ENCODE results near the gene FXN.
"Not testable (repeated sequence)": the region's sequence is repeated elsewhere in the genome, so short reads cannot be mapped to it uniquely, and the experiment has no call there.

The FXN gene

GRCh38 chr9:69027355-69028097, 8.0 kb upstream of the FXN start:
- DNase-seq = no peak

GRCh38 chr9:69028754-69029153, 6.8 kb upstream of the FXN start:
- DNase-seq = peak; percentile 29

GRCh38 chr9:69029535-69029934, 6.0 kb upstream of the FXN start:
- DNase-seq = no peak

- no peak for DNase-seq
Measured at GRCh38 chr9:69030851-69031645, 4.5 kb upstream of the FXN start.

- DNase-seq = no peak
Measured at GRCh38 chr9:69034071-69034470, 1.5 kb upstream of the FXN start.

GRCh38 chr9:69036309-69036708, 757 bp downstream of the FXN start:
- no peak for DNase-seq

GRCh38 chr9:69036799-69037198, 1.2 kb downstream of the FXN start:
- no peak for DNase-seq

GRCh38 chr9:69040646-69041045, 5.1 kb downstream of the FXN start:
- DNase-seq = no peak

GRCh38 chr9:69044240-69045219, 9.0 kb downstream of the FXN start:
- DNase-seq = no peak

GRCh38 chr9:69045821-69046220, 10.3 kb downstream of the FXN start:
- DNase-seq = no peak

GRCh38 chr9:69046723-69047122, 11.2 kb downstream of the FXN start:
- DNase-seq = no peak

GRCh38 chr9:69047371-69047770, 11.8 kb downstream of the FXN start:
- no peak for DNase-seq

GRCh38 chr9:69049094-69049493, 13.5 kb downstream of the FXN start:
- DNase-seq = no peak

- DNase-seq = not testable (repeated sequence)
Measured at GRCh38 chr9:69050936-69051335, 15.4 kb downstream of the FXN start.

GRCh38 chr9:69054989-69055388, 19.4 kb downstream of the FXN start:
- DNase-seq = no peak

GRCh38 chr9:69056191-69056815, 20.8 kb downstream of the FXN start:
- DNase-seq = no peak

- no peak for DNase-seq
Measured at GRCh38 chr9:69058101-69058500, 22.5 kb downstream of the FXN start.

GRCh38 chr9:69060766-69061165, 25.2 kb downstream of the FXN start:
- DNase-seq = no peak

GRCh38 chr9:69062195-69062594, 26.6 kb downstream of the FXN start:
- DNase-seq = no peak

GRCh38 chr9:69063839-69064238, 28.3 kb downstream of the FXN start:
- DNase-seq = no peak

- DNase-seq = no peak
Measured at GRCh38 chr9:69065660-69066059, 30.1 kb downstream of the FXN start.

- DNase-seq = no peak
Measured at GRCh38 chr9:69066955-69067354, 31.4 kb downstream of the FXN start.

GRCh38 chr9:69070201-69070600, 34.6 kb downstream of the FXN start:
- no peak for DNase-seq
